GM21528 (cell line): ENCODE results near the gene TM9SF2.

ENCODE experiments used
- ATAC-seq: cut with Tn5 transposase; IDR thresholded peaks from one replicate; pipeline ENCODE4 v1.9.1; 2021; ENCODE audit warnings: mild to moderate bottlenecking, moderate library complexity; ENCODE audit not compliant: unreplicated experiment, low FRiP score

Gene TM9SF2

DNA sequence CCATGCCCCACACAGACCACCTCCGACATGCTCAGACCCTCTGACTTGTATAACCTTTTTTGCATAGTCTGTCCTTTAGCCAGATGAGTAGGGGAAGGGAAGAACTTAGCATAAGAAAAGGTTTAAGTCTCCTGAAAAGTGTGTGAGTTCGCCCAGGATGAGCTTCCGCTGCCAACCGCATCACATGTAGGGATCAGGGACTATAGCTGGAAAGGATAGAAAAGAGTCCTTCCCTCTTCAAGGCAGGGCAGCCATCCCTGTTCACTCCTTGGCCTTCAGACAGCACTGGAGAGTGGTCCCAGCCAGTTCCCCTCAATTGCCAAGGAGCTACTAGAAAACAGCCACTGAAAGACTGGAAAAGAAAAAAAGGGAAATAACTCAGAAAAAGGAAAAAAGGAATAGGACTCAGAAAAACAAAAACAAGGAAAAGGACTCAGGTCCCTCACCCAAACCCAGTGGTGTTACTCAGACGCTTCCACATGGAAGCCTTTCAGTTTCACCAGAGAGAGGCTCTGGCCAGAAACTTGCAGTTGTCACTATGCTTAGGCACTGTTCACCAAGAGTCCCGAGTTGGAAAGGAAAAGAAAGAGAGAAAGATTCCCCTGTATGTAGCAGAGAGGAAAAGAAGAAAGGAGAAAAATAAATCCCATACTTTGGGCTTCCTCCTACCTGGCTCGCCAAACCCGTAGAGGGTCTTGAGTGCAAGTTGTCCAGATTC, 5.6 kb upstream of the TM9SF2 start:
- no peak for ATAC-seq

DNA sequence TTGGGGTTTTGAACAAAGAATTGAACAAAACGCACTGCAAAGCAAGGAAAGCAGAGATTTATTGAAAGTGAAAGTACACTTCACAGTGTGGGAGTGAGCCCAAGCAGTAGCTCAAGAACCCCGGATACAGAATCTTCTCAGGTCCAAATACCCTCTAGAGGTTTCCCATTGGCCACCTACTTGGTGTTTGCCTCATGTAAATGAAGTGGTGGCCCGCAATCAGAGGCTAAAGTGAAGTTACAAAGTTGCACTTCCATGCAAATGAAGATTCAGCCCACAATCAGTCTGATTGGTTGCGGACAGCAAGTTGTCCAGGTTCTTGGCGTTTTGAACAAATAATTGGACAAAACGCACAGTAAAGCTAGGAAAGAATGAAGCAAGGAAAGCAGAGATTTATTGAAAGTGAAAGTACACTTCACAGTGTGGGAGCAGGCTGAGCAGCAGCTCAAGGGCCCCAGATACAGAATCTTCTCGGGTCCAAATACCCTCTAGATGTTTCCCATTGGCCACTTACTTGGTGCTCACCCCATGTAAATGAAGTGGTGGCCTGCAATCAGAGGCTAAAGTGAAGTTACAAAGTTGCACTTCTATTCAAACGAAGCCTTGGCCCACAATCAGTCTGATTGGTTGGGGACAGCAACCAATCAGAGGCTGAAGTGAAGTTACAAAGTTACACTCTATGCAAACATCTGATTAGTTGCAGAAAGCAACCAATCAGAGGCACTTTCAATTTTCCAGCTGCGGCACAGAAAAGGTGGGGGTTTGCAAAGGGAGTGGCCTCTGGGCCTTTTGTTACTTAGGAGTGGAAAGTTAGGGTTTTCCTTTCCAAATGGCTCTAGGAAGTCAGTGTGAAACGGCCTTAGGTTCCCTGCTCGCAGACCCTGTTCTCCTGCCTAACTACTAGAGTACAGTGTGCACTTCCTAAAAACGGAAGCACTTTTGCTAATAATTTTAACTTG, 4.8 kb upstream of the TM9SF2 start:
- ATAC-seq, result peak; percentile 60

- ATAC-seq, result peak; percentile 44
Observed at GRCh38 chr13:99498171-99499161, 2.8 kb upstream of the TM9SF2 start.

- peak; percentile 8 for ATAC-seq
Observed at GRCh38 chr13:99500839-99501183, 461 bp upstream of the TM9SF2 start.

- no peak for ATAC-seq
Observed at GRCh38 chr13:99501848-99502301, 603 bp downstream of the TM9SF2 start.

GRCh38 chr13:99505814-99506269, 4.6 kb downstream of the TM9SF2 start:
- no peak for ATAC-seq

DNA sequence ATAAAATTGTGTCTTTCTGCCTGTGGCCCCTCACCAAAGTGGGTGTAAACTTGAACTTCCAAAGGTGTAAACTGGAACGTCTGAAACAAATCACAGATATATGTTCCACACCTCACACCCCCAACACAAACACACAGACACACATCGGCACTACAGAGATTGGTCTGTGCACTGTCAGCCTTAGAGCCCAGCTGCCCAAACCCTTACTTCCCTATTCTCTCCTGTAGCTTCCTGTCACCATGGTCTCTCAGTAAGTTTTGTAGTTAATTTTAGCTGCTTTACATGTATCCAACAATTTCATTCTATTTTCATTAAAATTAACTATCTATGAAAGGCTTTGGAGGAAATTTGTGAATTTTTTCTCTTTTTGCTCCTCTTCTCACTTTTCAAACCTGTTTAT, 5.4 kb downstream of the TM9SF2 start:
- peak; percentile 74 for ATAC-seq

DNA sequence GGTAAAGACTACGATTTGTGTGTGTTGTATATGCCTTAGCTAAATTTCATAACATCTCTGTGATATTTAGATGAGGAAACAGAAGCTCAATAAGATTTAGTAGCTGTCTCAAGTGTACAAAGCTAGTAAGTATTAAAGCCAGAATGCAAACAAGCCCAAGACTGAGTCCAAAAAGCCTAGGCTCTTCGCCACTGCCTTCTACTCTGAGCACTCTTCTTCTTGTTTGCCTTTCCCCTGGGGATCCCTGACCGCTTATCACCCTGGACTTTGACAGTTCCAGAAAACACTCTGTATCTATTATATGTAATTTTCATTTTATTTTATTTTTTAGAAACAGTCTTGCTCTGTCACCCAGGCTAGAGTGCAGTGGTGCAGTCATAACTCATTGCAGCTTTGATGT, 5.8 kb downstream of the TM9SF2 start:
- peak; percentile 6 for ATAC-seq

DNA sequence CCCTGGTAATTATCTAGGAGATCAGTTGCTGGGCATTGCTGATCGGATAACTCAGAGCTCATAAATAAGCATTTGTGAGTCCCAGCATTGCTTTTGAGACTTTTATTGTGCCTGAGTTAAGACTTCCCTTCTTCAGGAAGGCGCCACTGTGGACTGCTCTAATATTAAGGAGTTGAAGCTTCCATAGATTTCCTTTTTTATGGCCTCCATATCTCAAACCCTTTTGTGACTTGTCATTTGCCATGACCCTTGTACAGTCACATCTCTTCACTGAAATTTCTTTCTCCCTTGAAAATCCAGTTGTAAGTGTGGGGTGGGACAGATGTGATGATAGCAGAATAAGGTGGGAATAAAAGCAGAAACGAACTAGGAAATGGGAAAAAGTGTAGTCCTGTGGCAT, 6.3 kb downstream of the TM9SF2 start:
- no peak for ATAC-seq

DNA sequence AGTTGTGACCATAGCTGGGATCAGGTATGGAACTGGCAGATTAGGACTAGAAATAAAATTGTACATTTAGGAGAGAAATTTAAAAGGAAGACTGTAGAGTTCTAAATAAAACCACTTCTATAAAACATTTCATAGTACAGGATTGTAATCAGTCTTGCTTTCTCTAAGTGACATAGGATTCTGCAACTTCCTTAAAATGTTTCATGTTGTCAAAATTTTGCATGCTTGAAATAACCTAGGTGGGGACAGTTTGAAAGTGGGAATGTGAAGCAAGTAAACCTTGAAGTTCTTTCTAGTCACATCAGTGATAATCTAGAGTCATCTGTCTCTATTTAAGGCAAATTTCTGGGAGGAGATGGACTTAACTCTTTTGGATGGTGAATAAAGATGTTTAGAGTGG, 6.7 kb downstream of the TM9SF2 start:
- no peak for ATAC-seq

- ATAC-seq, result no peak
Observed at GRCh38 chr13:99509479-99509878, 8.2 kb downstream of the TM9SF2 start.

DNA sequence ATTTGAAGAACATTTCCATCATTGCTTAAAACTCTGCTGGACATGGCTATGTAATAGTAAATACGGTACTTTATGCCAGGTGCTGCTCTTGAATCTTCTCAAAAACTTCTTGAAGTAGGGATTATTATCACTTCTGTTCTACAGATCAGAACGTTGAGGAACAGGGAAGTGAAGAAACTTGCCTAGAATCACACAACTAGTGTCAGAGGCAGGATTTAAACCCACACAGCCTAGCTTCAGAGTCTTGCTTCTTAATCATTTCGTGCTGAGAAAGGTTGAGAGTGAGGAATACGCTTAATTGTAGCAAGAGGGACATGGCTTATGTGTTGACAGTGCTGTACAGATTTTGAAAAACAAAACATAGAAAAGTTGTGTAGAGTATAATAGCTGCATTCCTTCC, 13.5 kb downstream of the TM9SF2 start:
- no peak for ATAC-seq

DNA sequence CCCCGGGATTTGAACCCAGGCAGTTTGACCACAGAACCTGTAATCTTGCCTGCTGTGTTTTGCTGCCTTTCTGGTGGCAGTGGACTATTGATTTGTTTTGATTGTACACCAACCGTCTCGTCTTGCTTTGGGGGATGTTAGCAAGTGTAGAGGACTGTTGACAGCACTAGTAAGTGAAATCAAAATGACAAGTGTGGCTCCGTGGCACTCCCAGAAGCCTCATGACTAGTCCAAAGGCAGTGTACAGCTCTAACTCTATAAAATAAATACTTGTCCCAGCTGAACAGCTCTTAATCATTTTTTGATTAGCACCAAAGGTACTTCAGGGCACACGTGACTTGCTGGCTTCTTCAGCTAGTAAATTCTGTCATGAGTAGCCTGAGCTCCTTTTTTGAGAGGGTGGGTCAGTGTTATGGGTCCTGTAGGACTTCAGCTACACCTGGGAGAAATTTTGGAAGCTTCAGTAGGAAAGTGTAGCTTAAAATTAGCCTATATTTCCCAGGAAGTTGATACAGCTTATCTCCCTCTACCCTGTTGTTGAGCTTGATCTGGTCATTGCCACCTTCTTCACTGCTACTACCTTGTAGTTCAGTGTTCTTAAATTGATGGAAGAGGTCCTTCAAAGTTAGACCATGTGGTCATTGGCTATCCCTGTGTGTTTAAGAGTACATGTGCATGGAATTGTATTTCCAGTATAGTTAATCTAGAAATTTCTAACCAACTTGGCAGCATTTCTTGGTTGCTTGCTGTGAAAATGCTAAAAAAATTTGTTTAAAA, 15.1 kb downstream of the TM9SF2 start:
- ATAC-seq, result no peak

GRCh38 chr13:99517577-99517976, 16.3 kb downstream of the TM9SF2 start:
- ATAC-seq, result no peak

DNA sequence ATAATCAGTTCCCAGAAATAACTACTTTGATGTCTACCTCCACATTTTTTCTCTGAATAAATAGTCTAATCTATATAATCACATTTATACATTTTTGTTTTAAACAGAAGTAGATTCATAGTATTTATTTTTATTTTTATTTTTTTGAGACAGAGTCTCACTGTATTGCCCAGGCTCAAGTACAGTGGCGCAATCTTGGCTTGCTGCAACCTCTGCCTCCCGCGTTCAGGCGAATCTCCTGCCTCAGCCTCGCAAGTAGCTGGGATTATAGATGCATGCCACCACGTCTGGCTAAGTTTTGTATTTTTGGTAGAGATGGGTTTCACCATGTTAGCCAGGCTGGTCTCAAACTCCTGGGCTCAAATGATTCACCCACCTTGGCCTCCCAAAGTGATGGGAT, 16.7 kb downstream of the TM9SF2 start:
- no peak for ATAC-seq

GRCh38 chr13:99522298-99522697, 21.0 kb downstream of the TM9SF2 start:
- ATAC-seq, result no peak

GRCh38 chr13:99523838-99524237, 22.6 kb downstream of the TM9SF2 start:
- no peak for ATAC-seq

- no peak for ATAC-seq
Observed at GRCh38 chr13:99525967-99526366, 24.7 kb downstream of the TM9SF2 start.

GRCh38 chr13:99526549-99526948, 25.3 kb downstream of the TM9SF2 start:
- no peak for ATAC-seq

DNA sequence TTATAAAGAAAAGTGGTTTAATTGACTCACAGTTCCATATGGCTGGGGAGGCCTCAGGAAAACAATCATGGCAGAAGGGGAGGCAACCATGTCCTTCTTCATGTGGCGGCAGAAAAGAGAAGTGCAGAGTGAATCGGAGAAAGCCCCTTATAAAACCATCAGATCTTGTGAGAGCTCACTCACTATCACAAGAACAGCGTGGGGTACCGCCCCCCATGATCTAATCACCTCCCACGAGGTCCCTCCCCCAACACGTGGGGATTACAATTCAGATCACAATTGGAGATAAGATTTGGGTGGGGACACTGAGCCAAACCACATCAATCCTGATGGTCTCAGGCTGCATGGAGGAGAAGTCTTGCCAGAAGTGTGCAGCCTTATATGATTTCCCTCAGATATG, 26.0 kb downstream of the TM9SF2 start:
- no peak for ATAC-seq
